GM12891 (cell line): ENCODE measurements around the gene PPP1R13B.

Experiments
- PAX5 ChIP-seq: IDR thresholded peaks from 2 replicates; pipeline ENCODE4 v1.6.1; 2011; ENCODE audit warnings: low read length, moderate library complexity, mild to moderate bottlenecking; ENCODE audit not compliant: insufficient read depth, severe bottlenecking
- POLR2A ChIP-seq: IDR thresholded peaks from 2 replicates; pipeline ENCODE4 v1.6.1; 2011; ENCODE audit warnings: low read depth, low read length, control low read depth
- POLR2AphosphoS5 ChIP-seq: IDR thresholded peaks from 2 replicates; pipeline ENCODE4 v1.6.1; 2011; ENCODE audit warnings: low read depth, low read length, control low read depth

DNA sequence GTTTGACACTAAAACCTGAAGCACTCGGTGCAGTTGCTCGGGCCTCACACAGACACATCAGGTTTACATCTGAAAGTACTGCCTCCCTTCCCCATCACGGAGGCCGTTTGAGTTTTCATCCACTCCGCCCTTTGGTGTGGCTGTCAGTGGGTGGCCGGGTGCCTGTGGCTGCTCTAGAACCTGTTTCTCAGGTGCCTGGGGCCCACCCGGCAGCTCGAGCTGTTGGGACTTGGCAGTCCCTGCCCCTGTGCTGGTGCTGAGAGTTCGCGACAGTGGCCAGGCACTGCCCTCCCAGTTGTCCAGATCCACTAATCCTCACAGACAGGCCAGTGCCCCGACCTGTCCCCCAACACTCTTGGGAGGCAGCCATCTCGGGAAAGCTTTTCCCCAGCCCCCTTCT lies 154.5 kb downstream of the PPP1R13B start:
- TF ChIP-seq POLR2AphosphoS5 (no peak), POLR2A (no peak), PAX5 (no peak)
